Endothelial cell of umbilical vein (primary cell): ENCODE data around the gene MEI1. TPM values are rescaled to one million over a fixed set of nuclear protein-coding genes. Genes with fewer than 3 reads are reported as not detected.

ENCODE experiments used
- BruUV-seq: library from RNA; stranded (reverse); fragments of 400-500 nt; replicated peaks from 2 replicates; lab custom pipeline; 2021; lab: Mats Ljungman, UMichigan
- CTCF ChIA-PET: fragments of 300-600, 350-600 bp; sonication (Branson Sonifier 250); formaldehyde crosslinking; loops from one replicate; lab custom pipeline; 2021; ENCODE audit warnings: antibody characterized with exemption, inconsistent platforms; lab: Charles Lee
- POLR2A ChIA-PET: fragments of 300-600, 350-600 bp; sonication (Branson Sonifier 250); formaldehyde crosslinking; loops from one replicate; lab custom pipeline; 2021; ENCODE audit warnings: antibody characterized with exemption, inconsistent platforms; lab: Charles Lee
- DNase-seq: peaks from one replicate; pipeline ENCODE4 v3.0.0-alpha.2; 2011; ENCODE audit warnings: low read depth, low spot score
- FAIRE-seq: peaks from 2 replicates; lab custom pipeline; 2011; peaks lifted over from hg19 to GRCh38; lab: Jason Lieb, UNC
- H2AFZ ChIP-seq: 2 replicates; pipeline ENCODE4 v1.6.0; 2012; ENCODE audit warnings: low read depth, low read length, control low read depth, inconsistent platforms
- H3K27ac ChIP-seq: 2 replicates; pipeline ENCODE4 v1.5.1; 2011; ENCODE audit warnings: low read depth, mild to moderate bottlenecking, control low read depth, low read length, moderate library complexity; ENCODE audit not compliant: insufficient read depth
- H3K27me3 ChIP-seq, 2 experiments: 2 replicates each; pipeline versions ENCODE4 v1.6.0 to v1.6.1; 2011; ENCODE audit warnings: low read length in 2 of 2, mixed read lengths in 1 of 2; ENCODE audit not compliant: control insufficient read depth in 2 of 2, insufficient read depth in 2 of 2
- H3K36me3 ChIP-seq, 2 experiments: 2 replicates in 1 of 2; 3 replicates in 1 of 2; pipeline ENCODE4 v1.5.1; 2011; ENCODE audit warnings: low read length in 2 of 2, mild to moderate bottlenecking in 1 of 2, moderate library complexity in 1 of 2; ENCODE audit not compliant: control insufficient read depth in 2 of 2, insufficient read depth in 2 of 2; ENCODE audit errors: extremely low read depth in 1 of 2
- H3K4me1 ChIP-seq: 3 replicates; pipeline ENCODE4 v1.5.1; 2011; ENCODE audit warnings: mild to moderate bottlenecking, low read length; ENCODE audit not compliant: control insufficient read depth, insufficient read depth; ENCODE audit errors: extremely low read depth
- H3K4me2 ChIP-seq: 2 replicates; pipeline ENCODE4 v1.6.1; 2011; ENCODE audit warnings: low read length, control low read depth, mixed read lengths; ENCODE audit not compliant: insufficient read depth
- H3K4me3 ChIP-seq, 3 experiments: fragments of 200-600 bp in 1 of 3; sonication (generic), shearing (Covaris generic) in 1 of 3; replicated peaks in 1 of 3; 2 replicates each; pipeline ENCODE4 v1.5.1; 2011 to 2016; ENCODE audit warnings: control low read depth in 3 of 3, low read length in 3 of 3, mild to moderate bottlenecking in 2 of 3, inconsistent platforms in 1 of 3, low read depth in 1 of 3, moderate library complexity in 1 of 3; ENCODE audit not compliant: insufficient read depth in 1 of 3
- H3K79me2 ChIP-seq: 2 replicates; pipeline ENCODE4 v1.6.0; 2012; ENCODE audit warnings: low read length, inconsistent platforms; ENCODE audit not compliant: control insufficient read depth, insufficient read depth
- H3K9ac ChIP-seq: replicated peaks from 2 replicates; pipeline ENCODE3; 2011; ENCODE audit warnings: low read length, control low read depth; ENCODE audit not compliant: insufficient read depth; ENCODE audit errors: extremely low read depth
- H3K9me1 ChIP-seq: replicated peaks from 3 replicates; pipeline ENCODE4 v1.6.0; 2011; ENCODE audit warnings: mild to moderate bottlenecking, low read length; ENCODE audit not compliant: control insufficient read depth, insufficient read depth; ENCODE audit errors: extremely low read depth
- H3K9me3 ChIP-seq: replicated peaks from 2 replicates; pipeline ENCODE4 v1.5.1; 2012; ENCODE audit warnings: low read length, inconsistent platforms; ENCODE audit not compliant: control insufficient read depth, insufficient read depth
- H4K20me1 ChIP-seq: replicated peaks from 2 replicates; pipeline ENCODE3; 2011; ENCODE audit warnings: mild to moderate bottlenecking, low read length; ENCODE audit not compliant: control insufficient read depth, insufficient read depth; ENCODE audit errors: extremely low read depth
- CTCF ChIP-seq, 2 donors: IDR thresholded peaks; 1 replicate in 1 of 2; 2 replicates in 1 of 2; pipeline ENCODE4 v1.5.1; 2011; ENCODE audit warnings: low read length in 2 of 2, mild to moderate bottlenecking in 2 of 2, moderate library complexity in 2 of 2, control low read depth in 1 of 2, inconsistent platforms in 1 of 2, low read depth in 1 of 2; ENCODE audit not compliant: insufficient read depth in 1 of 2; ENCODE audit errors: extremely low read depth in 1 of 2
- EZH2 ChIP-seq: IDR thresholded peaks from 2 replicates; pipeline ENCODE4 v1.6.1; 2012; ENCODE audit warnings: borderline replicate concordance, low read depth, mild to moderate bottlenecking, moderate library complexity, low read length, inconsistent platforms; ENCODE audit not compliant: severe bottlenecking
- FOS ChIP-seq: IDR thresholded peaks from 2 replicates; pipeline ENCODE4 v1.6.1; 2011; ENCODE audit warnings: mild to moderate bottlenecking, low read length, moderate library complexity, borderline replicate concordance; ENCODE audit not compliant: insufficient read depth
- GATA2 ChIP-seq: IDR thresholded peaks from 2 replicates; pipeline ENCODE4 v1.7.0; 2011; ENCODE audit warnings: low read depth, mild to moderate bottlenecking, moderate library complexity, mixed read lengths, low read length; ENCODE audit not compliant: insufficient read length, insufficient read depth
- JUN ChIP-seq: IDR thresholded peaks from 2 replicates; pipeline ENCODE4 v1.6.1; 2011; ENCODE audit warnings: borderline replicate concordance, low read depth; ENCODE audit not compliant: insufficient read length, insufficient read depth
- MYC ChIP-seq: IDR thresholded peaks from one replicate; pipeline ENCODE4 v1.6.1; 2011; ENCODE audit warnings: mild to moderate bottlenecking, low read depth, low read length
- POLR2A ChIP-seq: IDR thresholded peaks from 2 replicates; pipeline ENCODE4 v1.6.1; 2012; ENCODE audit warnings: low read depth, mild to moderate bottlenecking, control low read depth, low read length
- POLR2AphosphoS5 ChIP-seq: IDR thresholded peaks from 2 replicates; pipeline ENCODE4 v1.6.1; 2012; ENCODE audit warnings: low read depth, mild to moderate bottlenecking, control low read depth, low read length, moderate library complexity; ENCODE audit not compliant: insufficient read depth
- dilution Hi-C: fragments of 300-500 bp; cut with MboI; formaldehyde crosslinking; loops from one replicate; pipeline ENCODE4 v1.15.0; 2019; ENCODE audit warnings: low sequenced_read_pairs; ENCODE audit not compliant: extremely low pct_ligation_motif_present
- intact Hi-C: fragments of 100-400 bp; cut with micrococcal nuclease; formaldehyde crosslinking; loops from one replicate; pipeline ENCODE4 v1.10.0; 2022
- polyA plus RNA-seq, 4 experiments: library from polyadenylated mRNA; depleted of rRNA in 3 of 4; stranded (reverse) in 3 of 4; unstranded in 1 of 4; fragments of >200 nt; gene quantifications; 2 replicates each; pipeline versions ENCODE4 v1.2.1 to v1.2.3, GENCODE V29; 2011 to 2012; ENCODE audit warnings: missing spikeins in 1 of 4
- total RNA-seq: library from RNA; stranded (reverse); gene quantifications from 2 replicates; pipeline ENCODE4 v1.2.3, GENCODE V29; 2021
- TF ChIP-seq, protein P1 (sequence below): IDR thresholded peaks from 2 replicates; pipeline ENCODE4 v1.6.1; 2011; ENCODE audit not compliant: insufficient read depth, insufficient read length

The MEI1 gene
- total and polyA plus RNA-seq, 2 donors (not counting 3 experiments of a cell fraction or from before 2014, with no cell fraction given) = 1.5 to 1.9 TPM

- Histone ChIP-seq H3K4me1 (peaks cover 13% of the 10 kb centered on the region), H3K4me2 (no peak overlapping the region), H3K36me3 (peaks cover 0 to 6% of the 10 kb centered on the region in 2 experiments), H3K9me1 (no peaks in the 10 kb centered on the region), H3K9me3 (no peaks in the 10 kb centered on the region), H3K79me2 (peaks cover 95% of the 10 kb centered on the region), H3K4me3 (no peak overlapping the region), H4K20me1 (peaks cover 4% of the 10 kb centered on the region), H3K27ac (no peak overlapping the region), H2AFZ (no peak overlapping the region), H3K27me3 (no peaks in the 10 kb centered on the region), H3K9ac (no peak overlapping the region)
- dilution Hi-C loops (no loop called here), intact Hi-C loops (no loop called here)
- no TSS peak for BruUV-seq
- FAIRE-seq (no peak), DNase-seq (no peak)
- ChIA-PET CTCF (interaction anchor here (1.1 kb wide), 1 partner anchor 97 kb away, joined by 3 read pairs; no protein-coding TSS in a partner anchor), POLR2A (no interaction called here)
- TF ChIP-seq CTCF (IDR thresholded peaks at IDR 0.05; ENCODE audit: extremely low read depth in 1 of 2, insufficient read depth in 1 of 2, low read depth in 1 of 2, low read length in 2 of 2) (no peak), GATA2 (no peak), POLR2AphosphoS5 (no peak), POLR2A (no peak), FOS (no peak), MYC (no peak), JUN (no peak), EZH2 (no peak)
- TF ChIP-seq, protein P1, sequence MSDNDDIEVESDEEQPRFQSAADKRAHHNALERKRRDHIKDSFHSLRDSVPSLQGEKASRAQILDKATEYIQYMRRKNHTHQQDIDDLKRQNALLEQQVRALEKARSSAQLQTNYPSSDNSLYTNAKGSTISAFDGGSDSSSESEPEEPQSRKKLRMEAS = no peak
These were observed 145.2 kb downstream of the MEI1 start for GRCh38 chr22:41844513-41844912.
